Uterus (tissue), 2 donors: Measurements from ENCODE around the gene CORO1C.

Experiments used
- POLR2A ChIP-seq, 2 donors: fragments of 450-650 bp; IDR thresholded peaks; one replicate each; pipeline ENCODE4 v1.6.1; 2016; ENCODE audit warnings: antibody characterized with exemption in 2 of 2, mild to moderate bottlenecking in 1 of 2, moderate library complexity in 1 of 2
- TF ChIP-seq, protein P1 (sequence below), 4 experiments: fragments of 200-600 bp in 2 of 4; fragments of 450-650 bp in 2 of 4; sonication (generic) in 2 of 4; IDR thresholded peaks; one replicate each; pipeline ENCODE4 v1.5.1; 2016 to 2019; ENCODE audit warnings: antibody characterized with exemption in 4 of 4, mild to moderate bottlenecking in 2 of 4, moderate library complexity in 1 of 4

DNA sequence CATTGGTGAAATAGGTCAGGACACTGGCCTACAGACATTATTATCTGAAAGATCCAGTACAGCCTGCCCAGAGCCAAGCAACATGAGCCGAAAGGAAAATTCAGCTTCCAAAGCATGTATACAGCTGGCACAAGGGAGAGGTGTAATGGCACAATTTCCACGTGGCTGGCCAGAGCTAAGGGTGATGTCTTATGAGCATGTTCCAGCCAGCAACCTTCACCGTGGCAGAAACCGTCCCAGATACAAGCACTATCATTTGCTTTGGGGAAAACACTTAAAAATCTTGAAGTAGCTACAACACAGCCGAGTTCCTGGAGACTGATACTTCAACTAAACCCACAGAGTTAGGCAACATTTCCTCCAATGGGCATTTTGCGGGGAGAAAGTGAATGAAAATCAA, 44.5 kb downstream of the CORO1C start:
- TF ChIP-seq, protein P1, sequence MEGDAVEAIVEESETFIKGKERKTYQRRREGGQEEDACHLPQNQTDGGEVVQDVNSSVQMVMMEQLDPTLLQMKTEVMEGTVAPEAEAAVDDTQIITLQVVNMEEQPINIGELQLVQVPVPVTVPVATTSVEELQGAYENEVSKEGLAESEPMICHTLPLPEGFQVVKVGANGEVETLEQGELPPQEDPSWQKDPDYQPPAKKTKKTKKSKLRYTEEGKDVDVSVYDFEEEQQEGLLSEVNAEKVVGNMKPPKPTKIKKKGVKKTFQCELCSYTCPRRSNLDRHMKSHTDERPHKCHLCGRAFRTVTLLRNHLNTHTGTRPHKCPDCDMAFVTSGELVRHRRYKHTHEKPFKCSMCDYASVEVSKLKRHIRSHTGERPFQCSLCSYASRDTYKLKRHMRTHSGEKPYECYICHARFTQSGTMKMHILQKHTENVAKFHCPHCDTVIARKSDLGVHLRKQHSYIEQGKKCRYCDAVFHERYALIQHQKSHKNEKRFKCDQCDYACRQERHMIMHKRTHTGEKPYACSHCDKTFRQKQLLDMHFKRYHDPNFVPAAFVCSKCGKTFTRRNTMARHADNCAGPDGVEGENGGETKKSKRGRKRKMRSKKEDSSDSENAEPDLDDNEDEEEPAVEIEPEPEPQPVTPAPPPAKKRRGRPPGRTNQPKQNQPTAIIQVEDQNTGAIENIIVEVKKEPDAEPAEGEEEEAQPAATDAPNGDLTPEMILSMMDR (IDR thresholded peaks at IDR 0.05), result no peak
- TF ChIP-seq POLR2A (IDR thresholded peaks at IDR 0.05), result no peak
